HK-2 (cell line): ENCODE measurements around the gene SPAG6.
A peak's percentile ranks its signal among the peaks of the same experiment; 100 is the strongest.

ENCODE experiments used
- DNase-seq: peaks from one replicate; pipeline ENCODE4 v3.0.0-alpha.2; 2018; ENCODE audit not compliant: unreplicated experiment

Gene SPAG6

GRCh38 chr10:22321924-22322640 is 23.2 kb upstream of the SPAG6 start:
- DNase-seq = no peak

GRCh38 chr10:22322641-22323160 is 22.6 kb upstream of the SPAG6 start:
- no peak for DNase-seq

GRCh38 chr10:22323538-22324305 is 21.6 kb upstream of the SPAG6 start:
- no peak for DNase-seq

- no peak for DNase-seq
Measured at GRCh38 chr10:22324413-22324812, 20.9 kb upstream of the SPAG6 start.

- no peak for DNase-seq
Measured at GRCh38 chr10:22324893-22325271, 20.4 kb upstream of the SPAG6 start.

GRCh38 chr10:22325272-22326144 is 19.8 kb upstream of the SPAG6 start:
- peak; percentile 61 for DNase-seq

GRCh38 chr10:22326145-22326702 is 19.1 kb upstream of the SPAG6 start:
- no peak for DNase-seq

GRCh38 chr10:22329150-22329549 is 16.1 kb upstream of the SPAG6 start:
- no peak for DNase-seq

- no peak for DNase-seq
Measured at GRCh38 chr10:22332116-22332692, 13.1 kb upstream of the SPAG6 start.

GRCh38 chr10:22333167-22333974 is 11.9 kb upstream of the SPAG6 start:
- DNase-seq = no peak

GRCh38 chr10:22333975-22334282 is 11.4 kb upstream of the SPAG6 start:
- no peak for DNase-seq

- DNase-seq = no peak
Measured at GRCh38 chr10:22334414-22335172, 10.7 kb upstream of the SPAG6 start.

GRCh38 chr10:22335173-22335933 is 9.9 kb upstream of the SPAG6 start:
- no peak for DNase-seq

- DNase-seq = no peak
Measured at GRCh38 chr10:22338185-22338900, 7.0 kb upstream of the SPAG6 start.

- no peak for DNase-seq
Measured at GRCh38 chr10:22338931-22339330, 6.4 kb upstream of the SPAG6 start.

- no peak for DNase-seq
Measured at GRCh38 chr10:22339761-22340328, 5.5 kb upstream of the SPAG6 start.

- DNase-seq = peak; percentile 54
Measured at GRCh38 chr10:22340329-22341189, 4.7 kb upstream of the SPAG6 start.
